Measurements from ENCODE around the gene CDHR4.
"Not testable (repeated sequence)": the region's sequence is repeated elsewhere in the genome, so short reads cannot be mapped to it uniquely, and the experiment has no call there.

Gene CDHR4

GRCh38 chr3:49802719-49803464 lies 3.2 kb upstream of the CDHR4 start, which contains the start of gene INKA1:
Gene INKA1, plus strand, starts transcription at chr3:49803261. Its CDS starts 132 bp downstream, at chr3:49803393.
- peak; percentile 81 for DNase-seq

DNA sequence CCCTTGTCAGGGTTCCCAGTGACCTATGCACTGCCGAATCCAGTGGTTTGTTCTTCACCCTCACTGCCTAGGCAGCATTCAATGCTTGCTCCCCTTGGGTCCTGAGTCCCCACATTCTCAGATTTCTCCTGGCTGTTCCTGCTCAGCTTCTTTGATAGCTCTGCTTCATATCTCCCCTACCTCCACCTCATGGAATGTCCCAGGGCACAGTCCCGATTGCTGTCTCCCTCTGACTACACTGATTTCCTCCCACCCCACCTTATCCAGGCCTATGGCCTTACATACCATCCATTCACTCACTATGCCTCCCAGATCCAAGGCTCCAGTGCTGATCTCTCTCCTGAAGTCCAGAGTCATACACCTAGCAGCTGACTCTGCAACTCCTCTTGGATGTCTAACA lies 1.5 kb upstream of the CDHR4 start:
- no peak for DNase-seq

DNA sequence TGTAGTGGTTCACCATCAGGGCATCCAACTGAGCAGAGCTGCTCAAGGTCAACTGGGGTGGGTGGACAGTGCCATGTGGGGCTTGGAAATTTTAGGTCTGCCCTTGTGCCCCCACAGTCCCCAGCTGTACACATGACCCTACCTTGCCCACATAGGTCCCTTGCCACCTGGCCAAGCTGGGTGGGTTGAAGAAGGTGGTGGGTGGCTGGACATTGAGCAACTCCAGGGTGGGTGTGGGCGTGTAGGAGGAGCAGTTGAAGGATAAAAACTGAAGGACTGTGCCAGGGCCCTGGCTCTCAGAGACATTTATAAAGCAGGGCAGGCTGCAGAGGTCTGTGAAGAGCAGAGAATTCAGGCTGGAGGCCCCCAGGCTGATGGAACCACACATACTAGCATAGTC lies 568 bp downstream of the CDHR4 start:
- DNase-seq: no peak

- DNase-seq: no peak
Observed at GRCh38 chr3:49794926-49795905, 4.5 kb downstream of the CDHR4 start.

GRCh38 chr3:49794431-49794830 lies 5.2 kb downstream of the CDHR4 start:
- DNase-seq: no peak

DNA sequence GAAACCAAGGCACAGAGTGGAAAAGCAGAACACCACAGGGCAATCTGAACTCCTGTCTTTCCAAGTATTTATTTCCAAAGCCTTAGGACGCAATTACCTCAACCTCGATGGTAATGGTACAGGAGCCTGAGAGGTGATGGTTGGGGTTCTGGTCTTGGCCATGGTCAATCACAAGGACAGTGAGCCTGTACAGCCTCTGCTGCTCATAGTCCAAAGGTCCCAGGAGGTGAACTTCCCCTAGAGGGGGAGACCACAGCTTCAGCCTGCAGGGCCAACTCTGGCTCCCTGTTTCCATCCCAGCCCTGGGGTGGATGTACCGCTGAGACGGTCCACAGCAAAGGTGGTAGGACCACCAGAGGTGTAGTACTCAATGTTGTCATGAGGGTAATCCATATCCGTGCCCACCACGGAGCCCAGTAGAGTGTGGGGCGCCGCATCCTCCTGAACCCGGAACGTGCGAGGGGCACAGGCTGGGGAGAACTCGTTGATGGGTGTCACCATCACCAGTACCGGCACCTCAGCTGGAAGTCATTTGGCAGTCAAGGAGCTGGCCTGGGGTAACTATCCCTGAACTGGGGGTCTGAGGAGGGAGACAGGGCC lies 6.1 kb downstream of the CDHR4 start:
- no peak for DNase-seq

GRCh38 chr3:49792371-49793150 lies 7.1 kb downstream of the CDHR4 start:
- DNase-seq: no peak

GRCh38 chr3:49791571-49791970 lies 8.1 kb downstream of the CDHR4 start:
- DNase-seq: no peak

DNA sequence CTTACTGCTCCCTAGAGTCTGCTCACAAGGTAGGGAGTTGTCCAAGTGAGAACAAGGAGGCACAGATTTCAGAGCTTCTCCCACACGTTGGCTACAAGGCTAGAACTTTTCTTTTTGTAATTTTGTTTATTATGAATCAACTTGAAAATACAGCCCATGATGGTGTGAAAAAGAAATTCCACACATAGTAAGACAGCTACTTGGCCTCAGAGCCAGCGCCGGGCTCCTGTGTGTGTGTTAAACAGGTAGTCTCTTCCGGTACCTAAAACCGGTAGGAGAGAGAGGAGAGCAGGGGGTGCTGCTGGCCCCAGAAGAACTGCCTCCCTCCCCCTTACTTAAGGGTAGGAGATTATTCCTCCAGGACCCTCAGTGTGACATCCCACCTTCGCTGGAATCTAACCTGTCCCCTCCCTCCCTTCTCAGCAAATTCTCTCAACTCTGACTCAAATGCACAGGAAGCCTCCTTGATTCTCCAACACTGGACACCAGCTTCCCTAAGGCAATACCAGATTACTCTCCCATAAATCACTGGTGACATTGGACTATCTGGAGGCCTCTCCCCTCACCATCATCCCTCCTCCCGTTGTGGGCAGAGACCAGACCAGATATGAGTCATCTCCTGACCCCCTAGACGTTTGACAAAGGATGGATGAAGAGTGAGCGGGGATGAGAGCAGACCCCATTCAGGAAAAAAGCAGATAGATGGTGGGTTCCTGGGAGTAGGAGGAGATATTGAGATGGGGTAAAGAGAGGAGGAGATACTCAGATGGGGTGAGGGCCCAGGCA lies 8.9 kb downstream of the CDHR4 start:
- peak; percentile 24 for DNase-seq

DNA sequence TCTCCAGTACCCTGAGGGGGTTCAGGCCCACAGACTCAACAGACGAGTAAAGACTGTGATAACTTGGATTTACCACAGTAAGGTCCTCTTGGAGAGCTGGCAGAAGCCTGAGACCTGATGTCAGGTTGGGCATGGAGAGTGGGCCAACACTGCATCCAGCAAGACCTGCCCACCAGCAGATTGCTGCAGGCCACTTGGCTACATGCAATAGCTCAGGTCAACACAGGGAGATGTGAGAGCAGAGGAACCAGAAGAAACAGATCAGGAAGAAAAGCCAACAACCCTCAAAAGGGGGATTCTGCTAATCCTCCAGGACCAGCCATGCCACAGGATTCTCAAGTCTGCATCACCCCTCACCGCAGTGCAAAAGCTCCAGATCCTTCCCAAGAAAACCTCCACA lies 11.6 kb downstream of the CDHR4 start:
- no peak for DNase-seq

DNA sequence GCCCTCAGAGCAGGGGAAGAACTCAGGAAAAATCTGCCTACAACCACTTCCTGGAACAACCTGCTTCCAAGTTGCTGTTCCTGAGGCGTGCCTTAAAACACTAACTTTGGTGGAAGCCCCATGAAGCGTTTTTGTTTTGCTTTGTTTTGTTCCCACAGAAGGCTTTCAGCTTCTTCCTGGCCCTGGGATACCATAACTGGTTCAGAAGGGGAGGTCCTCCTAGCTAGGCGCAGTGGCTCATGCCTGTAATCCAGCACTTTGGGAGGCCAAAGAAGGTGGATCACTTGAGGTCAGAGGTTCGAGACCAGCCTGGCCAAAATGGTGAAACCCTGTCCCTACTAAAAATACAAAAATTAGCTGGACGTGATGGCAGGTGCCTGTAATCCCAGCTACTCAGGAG lies 12.1 kb downstream of the CDHR4 start:
- no peak for DNase-seq

- no peak for DNase-seq
Observed at GRCh38 chr3:49787182-49787464, 12.6 kb downstream of the CDHR4 start.

GRCh38 chr3:49786357-49787181 lies 13.1 kb downstream of the CDHR4 start, which contains the start of gene IP6K1:
Gene IP6K1, minus strand, starts transcription at chr3:49786542. Its CDS starts 38,502 bp downstream, at chr3:49748040.
- DNase-seq: peak; percentile 100

DNA sequence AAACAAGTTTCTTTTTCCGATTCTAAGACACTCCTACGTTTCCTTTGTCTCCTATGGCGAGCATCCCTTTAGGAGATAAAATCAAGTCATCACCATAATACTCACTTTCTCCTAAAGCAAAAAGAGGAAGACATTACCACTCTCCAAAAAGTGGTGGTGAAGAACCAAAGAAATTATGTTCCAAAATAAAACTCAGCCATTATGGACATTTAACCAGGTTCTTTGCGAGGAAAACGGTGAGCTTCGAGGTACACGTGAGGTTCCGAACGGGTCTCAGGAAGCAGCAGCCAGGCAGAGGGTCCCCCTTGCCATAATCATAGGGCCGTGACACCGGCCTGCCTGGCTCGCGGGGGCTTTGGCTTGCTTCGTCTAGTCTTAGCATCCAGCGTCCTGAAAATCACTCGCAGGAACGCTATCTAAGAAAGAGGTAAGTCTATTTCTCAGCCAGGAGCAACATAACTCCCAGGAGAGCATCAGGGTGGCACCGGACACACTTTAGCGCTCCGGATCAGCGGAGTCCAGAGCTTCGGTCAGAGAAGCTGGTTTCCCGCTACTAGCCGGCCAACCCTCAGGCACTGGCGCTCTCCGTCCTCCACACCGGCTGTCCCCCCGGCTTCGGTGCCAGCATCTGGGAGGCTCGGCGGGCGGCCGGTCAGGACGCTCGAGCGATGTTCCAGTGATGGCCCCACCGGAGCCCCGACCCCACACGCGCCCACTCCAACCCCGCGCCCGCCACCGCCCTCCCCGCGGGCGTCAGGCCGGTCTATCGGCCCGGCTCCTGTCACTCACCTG lies 13.9 kb downstream of the CDHR4 start:
- no peak for DNase-seq

GRCh38 chr3:49782277-49782676 lies 17.4 kb downstream of the CDHR4 start:
- not testable (repeated sequence) for DNase-seq

GRCh38 chr3:49781415-49782199 lies 18.1 kb downstream of the CDHR4 start:
- DNase-seq: no peak

DNA sequence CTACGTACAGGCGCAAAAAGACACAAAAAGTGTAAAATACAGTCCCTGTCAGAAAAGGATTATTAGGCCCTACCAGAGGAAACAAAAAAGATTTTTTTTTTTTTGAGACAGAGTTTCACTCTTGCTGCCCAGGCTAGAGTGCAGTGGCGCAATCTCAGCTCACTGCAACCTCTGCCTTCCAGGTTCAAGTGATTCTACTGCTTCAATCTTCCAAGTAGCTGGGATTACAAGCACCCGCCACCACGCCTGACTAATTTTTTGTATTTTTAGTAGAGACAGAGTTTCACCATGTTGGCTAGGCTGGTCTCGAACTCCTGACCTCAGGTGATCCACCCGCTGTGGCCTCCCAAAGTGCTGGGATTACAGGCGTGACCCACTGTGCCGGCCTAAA lies 18.7 kb downstream of the CDHR4 start:
- not testable (repeated sequence) for DNase-seq

DNA sequence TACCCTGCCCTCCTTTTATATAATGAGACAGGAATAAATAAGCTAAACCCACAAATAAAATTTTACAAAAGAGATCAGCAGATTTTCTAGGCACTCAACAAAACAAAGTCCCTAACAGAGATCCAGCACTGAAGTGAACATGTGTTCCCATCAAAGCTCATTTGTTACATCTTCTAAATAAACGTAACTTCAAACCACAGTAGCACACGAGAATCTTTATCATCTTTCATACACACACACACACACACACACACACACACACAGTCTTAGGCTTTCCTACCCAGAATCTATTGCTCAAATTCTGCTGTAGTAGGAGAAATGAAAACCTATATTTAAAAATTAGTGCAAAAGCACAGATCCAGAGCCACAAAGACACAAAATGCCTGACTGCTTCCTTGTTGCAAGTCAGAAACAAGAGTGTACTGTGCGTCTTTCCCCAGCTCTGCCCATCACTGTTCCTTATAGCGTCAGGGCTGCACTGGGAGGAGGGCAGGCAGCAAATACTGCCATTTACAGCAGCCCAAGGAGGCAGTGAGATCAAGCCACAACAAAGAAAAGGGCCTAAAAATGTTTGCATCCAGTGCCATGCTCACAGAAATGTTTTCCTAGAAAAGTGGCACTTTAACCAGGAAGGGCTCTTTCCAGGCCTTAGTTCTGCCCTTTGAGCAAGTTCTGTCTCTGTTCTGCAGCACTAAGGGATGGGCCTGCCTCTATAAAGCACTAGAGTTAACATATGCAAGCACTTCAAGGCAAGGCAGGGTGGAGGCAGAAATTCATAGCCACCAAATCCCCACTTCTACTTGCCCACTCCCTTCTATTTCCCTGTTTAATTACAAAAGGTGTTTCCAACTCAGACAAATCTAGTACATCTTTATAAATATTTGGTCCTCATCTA lies 19.3 kb downstream of the CDHR4 start:
- DNase-seq: no peak
